Activated CD4-positive, alpha-beta T cell treated with anti-CD3 and anti-CD28 coated beads, Interleukin-2, amount 50 U/mL, for 24 hours (primary cell): ENCODE measurements around the gene RAB19.
"Not testable (repeated sequence)": the region's sequence is repeated elsewhere in the genome, so short reads cannot be mapped to it uniquely, and the experiment has no call there.

ENCODE experiments used
- DNase-seq, 2 donors: peaks; one replicate each; pipeline ENCODE4 v3.0.0-alpha.2; 2020; ENCODE audit warnings: low read depth in 1 of 2, low spot score in 1 of 2

RAB19 gene

GRCh38 chr7:140453273-140453672, 49.4 kb downstream of the RAB19 start:
- DNase-seq, result no peak

- DNase-seq, result not testable (repeated sequence)
Measured at GRCh38 chr7:140453785-140454656, 50.2 kb downstream of the RAB19 start.

- no peak for DNase-seq
Measured at GRCh38 chr7:140454657-140455015, 50.8 kb downstream of the RAB19 start.

- no peak for DNase-seq
Measured at GRCh38 chr7:140455743-140456142, 51.9 kb downstream of the RAB19 start.

- no peak for DNase-seq
Measured at GRCh38 chr7:140456551-140457051, 52.7 kb downstream of the RAB19 start.

- no peak for DNase-seq
Measured at GRCh38 chr7:140458201-140458600, 54.3 kb downstream of the RAB19 start.

GRCh38 chr7:140458916-140459315, 55.1 kb downstream of the RAB19 start:
- DNase-seq, result no peak

GRCh38 chr7:140463111-140463510, 59.3 kb downstream of the RAB19 start:
- no peak for DNase-seq

GRCh38 chr7:140475747-140476333, 72.0 kb downstream of the RAB19 start:
- no peak for DNase-seq

- no peak for DNase-seq
Measured at GRCh38 chr7:140476698-140477261, 72.9 kb downstream of the RAB19 start.
